Gastrocnemius medialis (tissue), 4 donors: Measurements from ENCODE around the gene SMIM1.

Source experiments
- CTCF ChIP-seq, 5 experiments: fragments of 450-650 bp in 3 of 5; fragments of 200-600 bp in 2 of 5; sonication (generic) in 2 of 5; IDR thresholded peaks in 4 of 5; conservative IDR thresholded peaks in 1 of 5; 1 replicate in 4 of 5; 2 replicates in 1 of 5; pipeline ENCODE4 v1.5.1; 2016 to 2019; ENCODE audit warnings: antibody characterized with exemption in 5 of 5, mild to moderate bottlenecking in 3 of 5, moderate library complexity in 3 of 5
- POLR2A ChIP-seq, 2 donors: fragments of 450-650 bp; IDR thresholded peaks; one replicate each; pipeline ENCODE4 v1.6.1; 2017; ENCODE audit warnings: antibody characterized with exemption in 2 of 2, mild to moderate bottlenecking in 2 of 2, moderate library complexity in 2 of 2

- no peak for TF ChIP-seq CTCF (IDR thresholded peaks at IDR 0.05 in 4 of 5, conservative IDR thresholded peaks at IDR 0.05 in 1 of 5)
- TF ChIP-seq POLR2A (IDR thresholded peaks at IDR 0.05), result no peak
These were observed 35.2 kb downstream of the SMIM1 start for GRCh38 chr1:3807769-3808168.
